ENCODE results near the gene SCAMP4. TPM values are rescaled to one million over a fixed set of nuclear protein-coding genes. Genes with fewer than 3 reads are reported as not detected.
"Not testable (repeated sequence)": the region's sequence is repeated elsewhere in the genome, so short reads cannot be mapped to it uniquely, and the experiment has no call there.

Gene SCAMP4
- total RNA-seq, 2 donors from 2014 or later = 34.8 to 66.2 TPM

- no peaks in the 10 kb centered on the region for H3K27me3 Mint-ChIP-seq
- no peak for DNase-seq (ENCODE audit: low spot score)
- peak overlapping the region; percentile 94 to 100 for H3K27ac Mint-ChIP-seq
- peaks cover 28 to 39% of the 10 kb centered on the region in 2 donors for H3K4me1 Mint-ChIP-seq (ENCODE audit: low read depth in 2 of 2)
- H3K4me3 Mint-ChIP-seq = peak overlapping the region; percentile 98
- no peaks in the 10 kb centered on the region for H3K9me3 Mint-ChIP-seq
- ATAC-seq = no peak
- H3K36me3 Mint-ChIP-seq = peaks cover 12% of the 10 kb centered on the region
These were observed 22.2 kb upstream of the SCAMP4 start for GRCh38 chr19:1882786-1883692.

- Mint-ChIP-seq H3K27me3 (no peaks in the 10 kb centered on the region), H3K27ac (peak overlapping the region; percentile 94 to 100), H3K9me3 (no peaks in the 10 kb centered on the region), H3K36me3 (peaks cover 12% of the 10 kb centered on the region), H3K4me1 (ENCODE audit: low read depth in 2 of 2) (peaks cover 28 to 35% of the 10 kb centered on the region in 2 donors), H3K4me3 (peak overlapping the region; percentile 98)
- ATAC-seq (no peak), DNase-seq (ENCODE audit: low spot score) (no peak)
These were observed 21.4 kb upstream of the SCAMP4 start for GRCh38 chr19:1883784-1884183.

- DNase-seq (ENCODE audit: low spot score) = no peak
- Mint-ChIP-seq H3K9me3 (no peaks in the 10 kb centered on the region), H3K27me3 (no peaks in the 10 kb centered on the region), H3K4me1 (ENCODE audit: low read depth in 2 of 2) (peaks cover 28 to 35% of the 10 kb centered on the region in 2 donors), H3K4me3 (peak overlapping the region; percentile 98), H3K27ac (peak overlapping the region; percentile 94 to 100), H3K36me3 (peaks cover 12% of the 10 kb centered on the region)
- no peak for ATAC-seq
These were observed 20.9 kb upstream of the SCAMP4 start for GRCh38 chr19:1884291-1884718.

- Mint-ChIP-seq H3K9me3 (no peaks in the 10 kb centered on the region), H3K27ac (peak overlapping the region; percentile 94 to 100), H3K36me3 (peaks cover 12% of the 10 kb centered on the region), H3K4me3 (peak overlapping the region; percentile 98), H3K27me3 (no peaks in the 10 kb centered on the region), H3K4me1 (ENCODE audit: low read depth in 2 of 2) (peaks cover 28 to 34% of the 10 kb centered on the region in 2 donors)
- ATAC-seq = no peak
- DNase-seq (ENCODE audit: low spot score) = no peak
These were observed 20.4 kb upstream of the SCAMP4 start for GRCh38 chr19:1884719-1885334.

- H3K27me3 Mint-ChIP-seq, H3K9me3 Mint-ChIP-seq: not testable (repeated sequence)
- ATAC-seq = peak; percentile 90 to 95
- peaks cover 28 to 32% of the 10 kb centered on the region in 2 donors for H3K4me1 Mint-ChIP-seq (ENCODE audit: low read depth in 2 of 2)
- H3K36me3 Mint-ChIP-seq = peaks cover 12% of the 10 kb centered on the region
- peak within 1 kb of the TSS; percentile 98 for H3K4me3 Mint-ChIP-seq
- peak within 1 kb of the TSS; percentile 94 to 100 for H3K27ac Mint-ChIP-seq
- peak; percentile 96 for DNase-seq (ENCODE audit: low spot score)
These were observed 19.6 kb upstream of the SCAMP4 start, which contains the start of gene ABHD17A for GRCh38 chr19:1885398-1886119. Gene ABHD17A, minus strand, starts transcription at chr19:1885496. Its CDS starts 3,930 bp downstream, at chr19:1881566.

- not testable (repeated sequence) for ATAC-seq; H3K27me3 Mint-ChIP-seq; H3K4me3 Mint-ChIP-seq; H3K27ac Mint-ChIP-seq; H3K9me3 Mint-ChIP-seq; DNase-seq (ENCODE audit: low spot score)
- H3K36me3 Mint-ChIP-seq = peaks cover 12% of the 10 kb centered on the region
- H3K4me1 Mint-ChIP-seq (ENCODE audit: low read depth in 2 of 2) = peaks cover 28 to 29% of the 10 kb centered on the region in 2 donors
These were observed 18.8 kb upstream of the SCAMP4 start for GRCh38 chr19:1886360-1886759.

- DNase-seq (ENCODE audit: low spot score) (no peak), ATAC-seq (no peak)
- Mint-ChIP-seq H3K4me3 (no peak overlapping the region), H3K36me3 (peaks cover 7% of the 10 kb centered on the region), H3K27me3 (no peaks in the 10 kb centered on the region), H3K27ac (no peak overlapping the region), H3K9me3 (no peaks in the 10 kb centered on the region), H3K4me1 (ENCODE audit: low read depth in 2 of 2) (peaks cover 14 to 15% of the 10 kb centered on the region in 2 donors)
These were observed 16.8 kb upstream of the SCAMP4 start for GRCh38 chr19:1888385-1888784.

- ATAC-seq = no peak
- Mint-ChIP-seq H3K4me3 (no peak overlapping the region), H3K27ac (no peak overlapping the region), H3K9me3 (no peaks in the 10 kb centered on the region), H3K36me3 (no peaks in the 10 kb centered on the region), H3K27me3 (no peaks in the 10 kb centered on the region), H3K4me1 (ENCODE audit: low read depth in 2 of 2) (peaks cover 6 to 8% of the 10 kb centered on the region in 2 donors)
- no peak for DNase-seq (ENCODE audit: low spot score)
These were observed 15.3 kb upstream of the SCAMP4 start for GRCh38 chr19:1889907-1890306.

GRCh38 chr19:1893791-1894190 is 11.4 kb upstream of the SCAMP4 start:
- peak overlapping the region; percentile 44 for H3K4me3 Mint-ChIP-seq
- H3K27me3 Mint-ChIP-seq = no peaks in the 10 kb centered on the region
- peaks cover 17 to 21% of the 10 kb centered on the region in 2 donors for H3K4me1 Mint-ChIP-seq (ENCODE audit: low read depth in 2 of 2)
- ATAC-seq = no peak
- H3K27ac Mint-ChIP-seq = peak overlapping the region; percentile 69 to 78
- no peaks in the 10 kb centered on the region for H3K9me3 Mint-ChIP-seq
- no peak for DNase-seq (ENCODE audit: low spot score)
- no peaks in the 10 kb centered on the region for H3K36me3 Mint-ChIP-seq

GRCh38 chr19:1896508-1896907 is 8.7 kb upstream of the SCAMP4 start:
- H3K4me3 Mint-ChIP-seq = peak overlapping the region; percentile 86
- H3K9me3 Mint-ChIP-seq = no peaks in the 10 kb centered on the region
- H3K4me1 Mint-ChIP-seq (ENCODE audit: low read depth in 2 of 2) = peaks cover 17 to 21% of the 10 kb centered on the region in 2 donors
- ATAC-seq (no peak), DNase-seq (ENCODE audit: low spot score) (no peak)
- H3K27ac Mint-ChIP-seq = peak overlapping the region; percentile 92 to 95
- no peaks in the 10 kb centered on the region for H3K36me3 Mint-ChIP-seq
- H3K27me3 Mint-ChIP-seq = no peaks in the 10 kb centered on the region

- H3K27ac Mint-ChIP-seq = no peak overlapping the region
- no peaks in the 10 kb centered on the region for H3K9me3 Mint-ChIP-seq
- H3K4me1 Mint-ChIP-seq (ENCODE audit: low read depth in 2 of 2) = peaks cover 12 to 21% of the 10 kb centered on the region in 2 donors
- no peak for ATAC-seq
- DNase-seq (ENCODE audit: low spot score) = no peak
- H3K4me3 Mint-ChIP-seq = no peak overlapping the region
- no peaks in the 10 kb centered on the region for H3K27me3 Mint-ChIP-seq
- H3K36me3 Mint-ChIP-seq = no peaks in the 10 kb centered on the region
These were observed 3.2 kb upstream of the SCAMP4 start for GRCh38 chr19:1901940-1902404.

GRCh38 chr19:1902923-1903322 is 2.3 kb upstream of the SCAMP4 start:
- Mint-ChIP-seq H3K36me3 (no peaks in the 10 kb centered on the region), H3K27me3 (no peaks in the 10 kb centered on the region), H3K4me3 (no peak overlapping the region), H3K27ac (no peak overlapping the region), H3K9me3 (no peaks in the 10 kb centered on the region), H3K4me1 (ENCODE audit: low read depth in 2 of 2) (peaks cover 5 to 14% of the 10 kb centered on the region in 2 donors)
- ATAC-seq (no peak), DNase-seq (ENCODE audit: low spot score) (no peak)

- Mint-ChIP-seq H3K36me3 (no peaks in the 10 kb centered on the region), H3K27ac (peak overlapping the region; percentile 80 to 85), H3K4me1 (ENCODE audit: low read depth in 2 of 2) (peaks cover 16 to 24% of the 10 kb centered on the region in 2 donors), H3K9me3 (no peaks in the 10 kb centered on the region), H3K27me3 (no peaks in the 10 kb centered on the region), H3K4me3 (peak overlapping the region; percentile 96)
- DNase-seq (ENCODE audit: low spot score) (no peak), ATAC-seq (no peak)
These were observed 414 bp upstream of the SCAMP4 start for GRCh38 chr19:1904860-1905109.
